Muscle layer of colon (tissue), 2 donors: ENCODE data around the gene PPP2R2C.

Experiments used
- H3K27ac ChIP-seq: one replicate; pipeline ENCODE4 v1.7.0; 2013; ENCODE audit warnings: low read depth, mild to moderate bottlenecking, low read length, moderate library complexity
- H3K27me3 ChIP-seq, 2 donors: one replicate each; pipeline ENCODE4 v1.7.0; 2013; ENCODE audit warnings: low read length in 2 of 2, mild to moderate bottlenecking in 2 of 2; ENCODE audit not compliant: insufficient read depth in 2 of 2, control insufficient read depth in 1 of 2
- H3K36me3 ChIP-seq: one replicate; pipeline ENCODE4 v1.7.0; 2013; ENCODE audit warnings: mild to moderate bottlenecking, low read length; ENCODE audit not compliant: insufficient read depth
- H3K4me1 ChIP-seq: one replicate; pipeline ENCODE4 v1.7.0; 2013; ENCODE audit warnings: mild to moderate bottlenecking, low read length; ENCODE audit not compliant: insufficient read depth
- H3K4me3 ChIP-seq, 2 donors: one replicate each; pipeline ENCODE4 v1.7.0; 2013; ENCODE audit warnings: low read length in 2 of 2, low read depth in 1 of 2, mild to moderate bottlenecking in 1 of 2, moderate library complexity in 1 of 2
- H3K9ac ChIP-seq: one replicate; pipeline ENCODE4 v1.7.0; 2013; ENCODE audit warnings: low read length
- H3K9me3 ChIP-seq: one replicate; pipeline ENCODE4 v1.7.0; 2013; ENCODE audit warnings: mild to moderate bottlenecking, low read length
- donor health status: abdominal sarcoma.
- donor health status: Adenocarcinoma of cecum.

Gene PPP2R2C

GRCh38 chr4:6474053-6474568 lies 1.7 kb upstream of the PPP2R2C start:
- H3K9ac ChIP-seq: no peak overlapping the region
- peaks cover 5 to 40% of the 10 kb centered on the region in 2 donors for H3K27me3 ChIP-seq
- no peak overlapping the region for H3K4me3 ChIP-seq
- no peaks in the 10 kb centered on the region for H3K36me3 ChIP-seq
- H3K9me3 ChIP-seq: no peaks in the 10 kb centered on the region
- H3K27ac ChIP-seq: no peak overlapping the region
- H3K4me1 ChIP-seq: peaks cover 7% of the 10 kb centered on the region

- no peak overlapping the region for H3K4me3 ChIP-seq
- H3K9ac ChIP-seq: no peak overlapping the region
- no peaks in the 10 kb centered on the region for H3K36me3 ChIP-seq
- H3K9me3 ChIP-seq: no peaks in the 10 kb centered on the region
- H3K27ac ChIP-seq: no peak overlapping the region
- peaks cover 5 to 46% of the 10 kb centered on the region in 2 donors for H3K27me3 ChIP-seq
- H3K4me1 ChIP-seq: peaks cover 7% of the 10 kb centered on the region
Observed at GRCh38 chr4:6473264-6474052, 1.0 kb upstream of the PPP2R2C start.

- H3K9ac ChIP-seq: no peak overlapping the region
- H3K27ac ChIP-seq: no peak overlapping the region
- H3K4me1 ChIP-seq: peaks cover 7% of the 10 kb centered on the region
- no peak overlapping the region for H3K4me3 ChIP-seq
- peaks cover 11 to 48% of the 10 kb centered on the region in 2 donors for H3K27me3 ChIP-seq
- no peaks in the 10 kb centered on the region for H3K36me3 ChIP-seq
- H3K9me3 ChIP-seq: no peaks in the 10 kb centered on the region
Observed at GRCh38 chr4:6472008-6472386, 417 bp downstream of the PPP2R2C start.

GRCh38 chr4:6471307-6472007 lies 957 bp downstream of the PPP2R2C start:
- Histone ChIP-seq H3K4me3 (peak overlapping the region; percentile 34 to 53), H3K9me3 (no peaks in the 10 kb centered on the region), H3K4me1 (peaks cover 7% of the 10 kb centered on the region), H3K27me3 (peaks cover 11 to 48% of the 10 kb centered on the region in 2 donors), H3K36me3 (no peaks in the 10 kb centered on the region), H3K9ac (no peak overlapping the region), H3K27ac (no peak overlapping the region)

GRCh38 chr4:6470502-6471306 lies 1.7 kb downstream of the PPP2R2C start:
- Histone ChIP-seq H3K27me3 (peaks cover 11 to 48% of the 10 kb centered on the region in 2 donors), H3K4me3 (peak overlapping the region; percentile 34 to 53), H3K36me3 (no peaks in the 10 kb centered on the region), H3K9ac (no peak overlapping the region), H3K4me1 (peaks cover 7% of the 10 kb centered on the region), H3K27ac (no peak overlapping the region), H3K9me3 (no peaks in the 10 kb centered on the region)

GRCh38 chr4:6469898-6470501 lies 2.4 kb downstream of the PPP2R2C start:
- no peak overlapping the region for H3K27ac ChIP-seq
- peaks cover 11 to 48% of the 10 kb centered on the region in 2 donors for H3K27me3 ChIP-seq
- H3K4me1 ChIP-seq: peaks cover 7% of the 10 kb centered on the region
- H3K9ac ChIP-seq: no peak overlapping the region
- H3K4me3 ChIP-seq: peak overlapping the region in 1 of 2 donors; percentile 53
- no peaks in the 10 kb centered on the region for H3K9me3 ChIP-seq
- H3K36me3 ChIP-seq: no peaks in the 10 kb centered on the region

- H3K27me3 ChIP-seq: peaks cover 11 to 44% of the 10 kb centered on the region in 2 donors
Observed at GRCh38 chr4:6469144-6469543, 3.3 kb downstream of the PPP2R2C start.

GRCh38 chr4:6468376-6468775 lies 4.0 kb downstream of the PPP2R2C start:
- Histone ChIP-seq H3K36me3 (no peaks in the 10 kb centered on the region), H3K27me3 (peaks cover 11 to 40% of the 10 kb centered on the region in 2 donors), H3K27ac (no peak overlapping the region), H3K4me1 (peaks cover 7% of the 10 kb centered on the region), H3K9me3 (no peaks in the 10 kb centered on the region), H3K4me3 (no peak overlapping the region), H3K9ac (no peak overlapping the region)

More at GRCh38 chr4:6469144-6469543, 3.3 kb downstream of the PPP2R2C start:
- H3K4me1 ChIP-seq: peaks cover 7% of the 10 kb centered on the region
- no peaks in the 10 kb centered on the region for H3K36me3 ChIP-seq
- no peak overlapping the region for H3K27ac ChIP-seq
- no peaks in the 10 kb centered on the region for H3K9me3 ChIP-seq
- no peak overlapping the region for H3K9ac ChIP-seq
- H3K4me3 ChIP-seq: no peak overlapping the region

- Histone ChIP-seq H3K9ac (no peak overlapping the region), H3K36me3 (no peaks in the 10 kb centered on the region), H3K27ac (no peak overlapping the region), H3K9me3 (no peaks in the 10 kb centered on the region), H3K27me3 (peaks cover 11 to 33% of the 10 kb centered on the region in 2 donors), H3K4me3 (no peak overlapping the region), H3K4me1 (peaks cover 7% of the 10 kb centered on the region)
Observed at GRCh38 chr4:6467600-6467999, 4.8 kb downstream of the PPP2R2C start.

GRCh38 chr4:6466756-6467381 lies 5.5 kb downstream of the PPP2R2C start:
- H3K36me3 ChIP-seq: no peaks in the 10 kb centered on the region
- peaks cover 7% of the 10 kb centered on the region for H3K4me1 ChIP-seq
- H3K9ac ChIP-seq: no peak overlapping the region
- no peak overlapping the region for H3K4me3 ChIP-seq
- no peaks in the 10 kb centered on the region for H3K9me3 ChIP-seq
- no peak overlapping the region for H3K27ac ChIP-seq
- peaks cover 11 to 32% of the 10 kb centered on the region in 2 donors for H3K27me3 ChIP-seq
